Measurements from ENCODE around the gene TSSC4. TPM values are rescaled to one million over a fixed set of nuclear protein-coding genes. Genes with fewer than 3 reads are reported as not detected.

TSSC4 gene
- total RNA-seq, 2 experiments from 2014 or later, result 36.2 to 38.9 TPM

GRCh38 chr11:2406451-2406850 lies 5.9 kb downstream of the TSSC4 start:
- ATAC-seq (no peak), DNase-seq (no peak)
- CTCF ChIA-PET, result interaction anchor here (2.9 kb wide), 1 partner anchor 14 kb away, joined by 15 read pairs; no protein-coding TSS in a partner anchor
- Mint-ChIP-seq H3K4me1 (ENCODE audit: low read depth) (peaks cover 7% of the 10 kb centered on the region), H3K36me3 (ENCODE audit: low read depth) (peaks cover under 1% of the 10 kb centered on the region), H3K27me3 (no peaks in the 10 kb centered on the region), H3K9me3 (no peaks in the 10 kb centered on the region), H3K4me3 (no peak overlapping the region), H3K27ac (no peak overlapping the region)
- POLR2A ChIA-PET, result no interaction called here
- intact Hi-C loops (cut with micrococcal nuclease), result no loop called here
- no peak for TF ChIP-seq CTCF (IDR thresholded peaks at IDR 0.05)

GRCh38 chr11:2406878-2407410 lies 6.4 kb downstream of the TSSC4 start:
- intact Hi-C loops (cut with micrococcal nuclease), result no loop called here
- no peak for DNase-seq
- TF ChIP-seq CTCF (IDR thresholded peaks at IDR 0.05), result no peak
- Mint-ChIP-seq H3K27ac (no peak overlapping the region), H3K4me3 (no peak overlapping the region), H3K36me3 (ENCODE audit: low read depth) (no peaks in the 10 kb centered on the region), H3K9me3 (no peaks in the 10 kb centered on the region), H3K4me1 (ENCODE audit: low read depth) (peaks cover 6% of the 10 kb centered on the region), H3K27me3 (no peaks in the 10 kb centered on the region)
- ChIA-PET POLR2A (no interaction called here), CTCF (interaction anchor here (2.9 kb wide), 1 partner anchor 14 kb away, joined by 15 read pairs; no protein-coding TSS in a partner anchor)
- ATAC-seq, result no peak

GRCh38 chr11:2408671-2409070 lies 8.1 kb downstream of the TSSC4 start:
- no peak for DNase-seq
- no peak for TF ChIP-seq CTCF (IDR thresholded peaks at IDR 0.05)
- ChIA-PET POLR2A (no interaction called here), CTCF (interaction anchor here (1.2 to 2.4 kb wide), 4 partner anchors 11 to 222 kb away, joined by 3 to 14 read pairs (median 5); no protein-coding TSS in a partner anchor)
- no peaks in the 10 kb centered on the region for H3K9me3 Mint-ChIP-seq
- H3K27ac Mint-ChIP-seq, result no peak overlapping the region
- no peaks in the 10 kb centered on the region for H3K36me3 Mint-ChIP-seq (ENCODE audit: low read depth)
- no peak overlapping the region for H3K4me3 Mint-ChIP-seq
- intact Hi-C loops (cut with micrococcal nuclease), result no loop called here
- no peaks in the 10 kb centered on the region for H3K4me1 Mint-ChIP-seq (ENCODE audit: low read depth)
- no peak for ATAC-seq
- no peaks in the 10 kb centered on the region for H3K27me3 Mint-ChIP-seq

GRCh38 chr11:2409126-2409525 lies 8.6 kb downstream of the TSSC4 start:
- ATAC-seq, result no peak

More at GRCh38 chr11:2409126-2409525, 8.6 kb downstream of the TSSC4 start:
- Mint-ChIP-seq H3K27me3 (no peaks in the 10 kb centered on the region), H3K36me3 (ENCODE audit: low read depth) (no peaks in the 10 kb centered on the region), H3K4me1 (ENCODE audit: low read depth) (no peaks in the 10 kb centered on the region), H3K27ac (no peak overlapping the region), H3K9me3 (no peaks in the 10 kb centered on the region), H3K4me3 (no peak overlapping the region)
- intact Hi-C loops (cut with micrococcal nuclease), result no loop called here
- ChIA-PET CTCF (interaction anchor here (0.8 to 2.4 kb wide), 5 partner anchors 11 to 223 kb away, joined by 3 to 14 read pairs (median 4); no protein-coding TSS in a partner anchor), POLR2A (no interaction called here)
- no peak for TF ChIP-seq CTCF (IDR thresholded peaks at IDR 0.05)
- no peak for DNase-seq

All from activated CD8-positive, alpha-beta T cell treated with anti-CD3 and anti-CD28 coated beads for 36 hours (primary cell).